Left forelimb (tissue), 1 donor: ENCODE measurements around the gene ELMO1.

Experiments used
- DNase-seq: peaks from one replicate; pipeline ENCODE4 v3.0.0-alpha.2; 2018; ENCODE audit warnings: low spot score

ELMO1 gene

DNA sequence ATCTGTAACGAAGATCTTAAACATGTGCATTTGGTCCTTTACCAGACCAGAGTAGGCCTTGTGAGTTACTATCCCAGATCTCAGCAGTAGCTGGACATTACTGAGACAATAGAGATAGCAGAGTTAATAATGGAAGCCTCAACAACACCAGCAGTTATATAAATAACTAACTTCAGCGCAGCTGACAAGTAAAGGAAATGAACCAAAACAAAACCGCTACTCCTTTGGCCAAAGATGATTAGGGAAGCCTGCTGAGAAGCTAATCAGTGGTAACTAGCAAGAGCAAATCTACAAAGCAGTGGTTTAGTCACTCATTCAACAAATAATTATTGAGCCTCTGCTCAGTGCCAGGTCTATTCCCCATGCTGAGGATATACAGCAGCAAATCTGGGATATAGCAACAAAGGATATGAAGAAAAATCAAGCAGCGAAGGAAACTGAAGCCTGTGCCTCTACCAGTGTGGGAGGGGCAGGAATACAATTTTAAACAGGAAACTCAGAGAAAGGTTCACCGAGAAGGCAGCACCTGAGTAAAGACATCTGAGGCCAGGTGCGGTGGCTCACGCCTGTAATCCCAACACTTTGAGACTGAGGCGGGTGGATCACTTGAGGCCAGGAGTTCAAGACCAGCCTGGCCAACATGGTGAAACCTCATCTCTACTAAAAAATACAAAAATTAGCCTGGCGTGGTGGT, 103.6 kb downstream of the ELMO1 start:
- no peak for DNase-seq

DNA sequence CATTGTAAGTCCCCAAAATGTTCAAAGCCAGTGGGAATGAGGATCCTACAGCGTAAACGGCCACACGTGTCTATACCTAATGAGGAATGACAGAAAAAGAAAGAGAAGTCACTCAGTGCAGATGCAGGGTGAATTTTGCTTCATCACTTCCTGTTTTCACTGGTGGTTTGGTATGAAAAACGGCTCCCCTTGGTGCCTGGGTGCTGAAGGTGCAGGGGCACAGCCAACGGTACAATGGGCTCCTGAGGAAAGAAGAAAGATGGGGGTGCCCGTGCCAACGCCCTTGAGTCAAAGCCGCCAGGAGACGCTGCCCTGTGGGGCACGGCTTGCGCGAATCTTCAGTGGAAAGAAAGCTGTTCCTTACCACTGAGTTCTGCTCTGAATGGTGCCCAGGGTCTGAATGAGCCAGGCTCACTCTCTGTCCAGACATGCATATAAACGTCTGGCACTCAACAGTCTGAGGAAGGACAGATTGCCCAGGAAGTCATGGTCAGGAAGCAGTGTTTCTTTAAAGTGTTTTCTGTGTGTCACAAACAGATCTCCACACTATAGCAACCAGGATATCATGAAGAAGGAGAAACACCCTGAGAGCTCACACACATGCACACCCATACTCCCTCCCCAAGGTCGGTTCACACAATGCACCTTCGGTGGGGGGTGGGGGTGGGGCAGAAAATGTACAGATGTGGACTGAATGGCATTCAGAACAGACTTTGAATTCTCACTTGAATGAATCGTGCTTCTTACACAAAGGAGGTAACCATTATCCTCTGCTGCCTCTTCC, 105.8 kb downstream of the ELMO1 start:
- DNase-seq = no peak

DNA sequence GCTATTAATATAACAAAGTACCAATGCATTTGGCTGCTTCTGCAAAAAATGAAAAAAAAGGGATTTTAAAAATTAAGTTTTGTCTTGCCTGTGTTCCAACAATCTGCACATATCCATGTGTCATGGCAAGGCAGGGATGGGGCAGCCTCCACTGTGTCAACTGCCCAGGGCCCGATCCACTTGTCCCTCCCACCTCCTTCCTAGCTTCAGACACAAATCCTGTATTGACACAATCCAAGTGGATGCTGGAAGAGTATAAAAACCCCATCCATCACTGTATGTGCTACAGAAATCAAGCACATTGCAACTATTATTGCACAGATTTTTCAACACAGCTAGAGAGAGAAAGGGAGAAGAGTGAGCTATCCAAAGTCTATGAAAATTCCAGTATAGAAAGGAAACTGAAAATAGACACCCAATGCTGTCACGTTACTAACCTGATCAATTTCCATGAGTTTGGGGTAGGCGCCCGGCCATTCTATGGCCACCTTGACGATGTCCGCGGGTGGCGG, 106.4 kb downstream of the ELMO1 start:
- DNase-seq = no peak

DNA sequence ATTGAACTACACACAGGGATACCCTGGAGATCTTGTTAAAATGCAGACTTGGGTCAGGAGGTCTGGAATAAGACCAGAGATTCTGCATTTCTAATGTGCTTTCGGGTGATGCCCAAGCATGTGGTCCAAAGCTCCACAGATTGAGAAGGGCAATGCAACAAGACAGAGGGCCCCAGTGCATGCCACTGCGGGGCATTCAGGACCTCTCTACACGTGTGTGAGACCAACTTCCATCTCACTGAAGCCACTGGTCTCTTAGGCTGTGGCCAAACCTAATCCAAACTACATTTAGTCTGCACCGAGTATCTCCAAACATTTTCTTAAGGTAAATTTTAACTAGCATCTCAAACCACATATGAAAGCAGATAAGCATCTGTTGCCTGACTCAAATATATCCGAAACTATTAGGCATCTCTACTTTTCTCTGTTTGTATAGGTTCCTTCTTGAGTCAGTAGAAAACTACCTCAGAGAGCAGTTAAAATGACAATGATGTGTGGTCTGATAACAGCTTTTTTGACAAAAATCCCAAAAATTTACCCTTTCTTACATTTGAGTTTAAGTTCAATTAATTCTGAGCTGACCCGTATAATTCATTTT, 107.5 kb downstream of the ELMO1 start:
- no peak for DNase-seq

DNA sequence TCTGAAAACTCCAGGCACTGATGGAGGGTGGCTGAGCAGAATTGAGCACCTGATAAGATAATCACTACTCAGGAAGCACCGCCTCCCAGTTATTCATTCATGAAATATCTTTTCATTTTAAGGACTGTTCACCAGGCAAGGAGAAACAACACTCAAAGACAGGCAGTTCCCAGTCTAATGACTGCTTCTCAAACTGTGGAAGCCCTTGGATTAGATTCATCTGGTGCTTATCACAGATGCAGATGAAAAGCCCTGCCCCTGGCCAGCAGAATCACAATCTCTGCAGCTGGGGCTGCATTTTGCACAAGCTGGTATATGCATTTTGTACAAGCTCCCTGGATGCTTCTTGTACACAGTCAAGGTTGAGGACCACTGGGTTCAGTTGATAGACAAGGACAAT, 109.7 kb downstream of the ELMO1 start:
- DNase-seq = no peak

DNA sequence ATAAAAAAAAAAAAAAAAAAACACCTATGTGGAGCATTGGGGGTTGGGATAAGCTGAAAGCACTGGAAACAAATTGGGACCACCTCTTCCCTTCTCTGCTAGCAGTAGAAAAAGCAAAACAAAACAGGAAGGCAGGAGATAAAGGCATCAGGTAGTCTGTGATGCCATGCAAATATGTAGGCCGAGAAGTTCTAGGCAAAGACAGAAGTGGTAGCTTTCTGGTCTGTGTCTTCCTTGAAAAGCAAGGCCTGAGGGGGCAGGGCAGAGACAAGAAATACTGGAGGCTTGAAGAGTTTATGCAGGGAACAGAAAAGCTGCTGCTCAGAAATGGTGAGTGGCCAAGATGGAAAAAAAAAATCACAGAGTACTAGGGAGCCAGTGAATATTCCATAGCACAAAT, 111.1 kb downstream of the ELMO1 start:
- no peak for DNase-seq

DNA sequence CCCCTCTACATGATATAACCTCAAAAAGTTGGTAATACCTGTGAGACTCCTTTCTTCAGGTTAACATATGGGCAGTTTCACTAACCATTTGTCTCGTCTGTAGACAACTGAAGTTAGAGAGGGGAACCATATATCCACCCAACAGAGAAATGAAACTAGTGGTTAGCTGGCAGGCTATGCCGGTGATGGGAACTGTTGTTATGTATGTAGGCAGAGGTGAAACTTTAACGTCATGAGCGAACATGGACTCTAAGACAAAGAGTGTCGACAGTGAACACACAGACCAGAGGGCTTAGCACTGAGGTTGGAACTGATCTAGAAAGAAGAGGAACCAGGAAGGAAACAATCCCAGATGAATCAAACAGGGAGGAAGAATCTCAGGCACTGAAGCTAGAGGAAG, 112.4 kb downstream of the ELMO1 start:
- no peak for DNase-seq

DNA sequence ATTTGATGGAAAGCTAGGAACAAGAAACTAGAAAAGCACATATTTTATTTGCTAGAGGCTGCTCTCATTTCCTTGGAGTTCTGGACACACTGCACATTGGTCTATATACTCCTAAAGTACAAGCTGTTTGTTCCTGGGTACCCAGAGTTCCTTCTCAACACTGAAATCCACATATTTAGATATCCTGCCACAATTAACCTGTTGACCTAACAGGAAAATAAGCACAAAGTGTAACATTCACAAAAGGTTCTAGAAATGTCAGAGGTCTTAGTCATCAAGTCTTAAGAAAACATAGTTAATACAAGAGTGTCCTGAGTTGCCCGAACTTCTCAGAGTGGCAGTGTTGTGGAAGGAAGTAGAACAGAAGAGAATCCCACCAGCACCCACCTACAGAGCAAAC, 115.6 kb downstream of the ELMO1 start:
- no peak for DNase-seq

DNA sequence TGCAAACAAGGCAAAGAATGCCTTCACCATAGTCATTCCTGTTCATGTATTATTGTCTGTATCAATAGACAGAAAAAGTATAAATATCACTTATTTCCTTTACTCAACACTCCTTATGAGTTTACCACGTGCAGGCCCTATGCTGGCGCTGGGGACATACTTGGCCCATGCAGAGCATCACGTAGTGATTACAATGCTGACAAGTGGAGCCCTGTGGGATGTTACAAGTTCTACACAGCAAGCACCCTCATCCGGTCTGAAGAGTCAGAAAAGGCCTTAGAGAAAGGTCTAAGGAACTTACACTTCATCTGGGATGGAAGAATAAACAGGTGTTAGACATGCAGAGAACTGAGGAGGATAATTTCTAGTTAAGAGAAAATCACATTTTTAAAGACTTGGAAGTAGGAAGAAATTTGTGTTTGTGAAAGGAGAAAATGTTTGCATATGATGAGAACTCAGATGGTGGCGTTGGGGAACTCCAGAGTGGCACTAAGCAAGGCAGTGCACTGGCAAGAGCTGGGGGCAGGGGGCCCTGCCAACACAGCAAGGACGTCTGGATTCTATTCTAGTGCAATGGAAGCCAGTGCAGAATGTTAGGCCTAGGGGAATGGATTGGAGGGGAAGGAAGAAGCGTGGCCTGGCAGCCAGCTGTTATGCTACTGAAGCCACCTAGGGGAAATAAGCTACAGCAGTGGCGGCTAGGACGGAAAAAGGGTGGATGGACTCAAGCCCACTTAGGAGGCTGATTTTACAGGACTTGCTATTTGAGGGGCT, 116.2 kb downstream of the ELMO1 start:
- DNase-seq = no peak

DNA sequence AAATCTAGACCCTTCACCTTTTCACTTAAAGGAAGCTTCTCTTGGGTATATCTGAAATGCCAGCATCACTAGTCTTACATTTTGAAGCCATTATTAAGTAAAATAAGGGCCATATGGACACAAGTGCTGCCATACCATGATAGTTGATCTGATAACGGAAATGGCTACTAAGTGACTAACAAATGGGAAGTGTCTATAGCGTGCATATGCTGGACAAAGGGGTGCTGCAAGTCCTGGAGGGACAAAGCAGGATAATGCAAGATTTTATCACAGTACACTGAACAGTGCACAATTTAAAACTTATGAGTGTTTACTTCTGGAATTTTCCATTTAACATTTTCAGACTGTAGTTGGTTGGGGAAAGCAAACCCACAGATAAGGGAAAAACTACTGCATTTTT, 117.9 kb downstream of the ELMO1 start:
- no peak for DNase-seq

DNA sequence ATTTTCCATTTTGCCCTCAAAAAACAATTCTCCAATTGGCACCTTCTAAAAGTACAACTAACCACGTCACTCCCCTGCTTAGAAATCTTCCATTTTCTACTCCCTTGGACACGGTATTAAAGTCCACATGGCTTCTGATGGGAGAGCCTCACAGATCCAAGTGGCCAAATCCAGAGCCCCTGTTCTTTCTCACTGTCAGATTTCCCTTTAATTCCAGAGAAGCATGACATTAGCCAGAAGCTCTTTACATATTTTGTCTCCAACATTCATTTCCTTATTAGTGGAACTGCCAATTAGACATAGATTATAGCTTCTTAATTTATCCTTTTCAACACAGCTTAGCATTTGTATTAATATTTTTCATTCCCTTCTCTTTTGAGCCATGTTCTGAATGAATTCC, 118.7 kb downstream of the ELMO1 start:
- no peak for DNase-seq

DNA sequence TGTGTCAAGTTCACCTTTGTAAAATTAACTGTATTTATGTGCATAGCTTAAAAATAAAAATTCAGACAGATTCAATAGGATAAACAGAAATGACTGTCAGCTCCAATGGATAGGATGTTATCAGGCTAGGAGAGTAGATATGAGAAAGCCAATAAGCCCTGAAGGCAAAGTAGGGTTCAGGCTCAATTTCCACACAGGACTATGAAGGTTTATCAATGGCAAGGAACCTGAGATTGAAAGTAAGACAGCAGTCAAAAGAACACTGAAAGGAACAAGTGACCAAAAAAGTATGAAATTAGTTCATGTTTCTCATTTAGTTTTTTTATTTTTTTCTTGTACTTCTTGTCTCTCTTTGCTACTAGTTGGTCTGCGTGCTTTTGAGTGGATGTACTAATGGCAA, 121.4 kb downstream of the ELMO1 start:
- DNase-seq = no peak

DNA sequence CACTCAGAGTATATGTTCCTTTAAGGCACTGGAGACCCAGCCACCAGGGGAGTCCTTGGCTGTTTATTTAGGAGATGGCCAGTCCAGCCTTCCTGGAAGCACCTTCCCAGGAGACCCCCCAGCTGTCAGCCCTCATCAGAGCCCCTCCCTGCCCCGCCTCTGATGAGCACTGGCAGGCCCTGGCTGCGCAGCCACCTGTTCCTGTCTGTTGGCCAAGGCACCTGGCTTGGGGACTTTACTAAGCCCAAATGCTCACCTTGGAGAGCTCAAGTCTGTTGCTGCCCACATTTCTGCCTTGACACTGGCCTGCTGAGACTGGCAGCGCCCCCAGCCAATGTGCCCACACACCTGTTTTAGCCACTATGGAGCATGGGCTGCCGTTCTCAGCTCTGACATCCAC, 124.7 kb downstream of the ELMO1 start:
- DNase-seq = no peak

DNA sequence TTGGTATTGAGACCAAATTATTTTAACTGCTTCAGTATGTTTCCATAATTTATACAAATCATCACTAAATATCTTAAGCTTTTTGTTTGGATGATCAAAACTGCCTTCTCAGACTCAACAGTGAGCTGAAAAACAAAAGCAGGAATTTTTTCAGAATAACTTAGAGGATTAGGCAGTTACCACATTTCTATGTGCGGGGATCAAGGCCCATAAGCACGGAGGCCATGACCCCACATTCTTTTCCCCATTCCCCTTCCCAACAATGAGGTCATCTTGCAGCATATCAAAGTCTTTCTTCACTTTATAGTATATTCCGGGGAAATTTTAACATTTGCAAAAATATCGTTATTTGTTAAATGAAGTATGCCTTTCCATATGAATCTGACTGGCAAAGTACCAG, 125.8 kb downstream of the ELMO1 start:
- DNase-seq = no peak

DNA sequence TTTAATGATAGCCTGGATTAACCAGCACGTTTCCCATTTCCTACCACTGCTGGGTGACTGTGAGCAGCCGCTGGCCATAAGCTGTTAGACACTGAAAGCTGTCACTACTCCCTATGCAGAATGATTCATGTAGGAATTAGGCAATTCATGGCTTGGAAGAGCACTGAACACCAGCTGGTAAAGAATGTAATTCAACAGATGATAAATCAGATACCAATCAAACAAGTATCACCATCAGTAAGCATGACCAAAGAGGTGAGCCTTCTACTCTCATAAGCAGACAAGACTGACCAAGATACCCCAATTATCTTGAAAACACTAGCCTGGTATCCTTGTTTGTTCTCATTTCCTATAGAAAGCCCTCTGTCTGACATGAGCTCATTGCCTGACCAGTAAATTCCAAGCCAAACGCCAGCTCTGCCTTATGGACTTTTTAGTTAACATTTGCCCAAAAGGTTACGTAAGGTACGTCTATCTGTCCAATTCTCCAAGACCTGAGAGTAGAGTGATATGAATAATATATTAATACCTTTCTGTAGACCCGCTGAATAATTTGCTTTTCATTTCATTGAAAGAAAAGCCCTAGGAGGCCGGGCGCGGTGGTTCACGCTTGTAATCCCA, 127.7 kb downstream of the ELMO1 start:
- DNase-seq = no peak

DNA sequence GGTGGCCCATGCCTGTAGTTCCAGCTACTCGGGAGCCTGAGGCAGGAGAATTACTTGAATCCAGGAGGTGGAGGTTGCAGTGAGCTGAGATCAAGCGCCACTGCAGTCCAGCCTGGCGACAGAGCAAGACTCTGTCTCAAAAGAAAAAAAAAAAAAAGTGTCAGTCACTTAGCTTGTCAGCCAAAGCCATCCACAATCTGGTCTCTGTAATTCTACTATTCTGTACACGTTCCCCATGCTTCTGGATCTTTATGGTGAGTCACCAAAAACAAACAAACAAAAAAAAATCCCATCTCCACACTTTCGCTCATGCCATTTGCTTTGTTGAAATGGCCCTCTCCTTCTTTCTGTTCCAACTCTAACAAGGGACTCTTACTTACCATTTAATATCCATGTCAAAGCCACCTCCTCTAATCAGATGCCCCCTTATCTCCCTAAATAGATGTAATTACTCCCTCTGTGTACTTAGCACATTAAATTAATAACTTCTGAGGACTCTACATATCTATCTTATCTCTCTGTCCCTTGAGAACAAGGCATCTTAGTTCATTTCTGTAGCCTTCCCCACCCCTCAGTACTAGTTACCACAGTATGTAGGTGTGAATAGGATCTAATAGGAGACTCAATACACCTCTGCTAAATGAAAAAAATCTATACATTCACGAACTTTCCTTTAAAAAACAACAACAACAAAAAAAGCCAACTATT, 128.4 kb downstream of the ELMO1 start:
- no peak for DNase-seq

DNA sequence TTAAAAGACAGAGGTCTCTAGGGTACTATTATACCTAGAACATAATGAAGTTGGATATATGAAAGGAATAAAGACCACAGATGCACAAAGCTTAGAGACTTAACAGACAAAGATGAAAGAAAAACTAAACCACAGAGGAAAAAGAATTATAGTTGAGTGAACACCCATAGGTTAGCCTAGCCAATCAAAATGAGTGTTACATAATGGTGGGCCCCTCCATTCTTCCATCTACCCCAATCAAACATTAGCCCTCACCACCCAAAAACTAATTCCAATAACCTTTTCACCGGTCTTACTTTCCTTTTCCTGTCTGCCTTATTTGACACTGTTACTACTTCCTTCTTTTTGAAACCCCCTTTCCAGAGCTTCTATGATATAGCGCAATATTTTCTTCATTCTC, 130.1 kb downstream of the ELMO1 start:
- no peak for DNase-seq

DNA sequence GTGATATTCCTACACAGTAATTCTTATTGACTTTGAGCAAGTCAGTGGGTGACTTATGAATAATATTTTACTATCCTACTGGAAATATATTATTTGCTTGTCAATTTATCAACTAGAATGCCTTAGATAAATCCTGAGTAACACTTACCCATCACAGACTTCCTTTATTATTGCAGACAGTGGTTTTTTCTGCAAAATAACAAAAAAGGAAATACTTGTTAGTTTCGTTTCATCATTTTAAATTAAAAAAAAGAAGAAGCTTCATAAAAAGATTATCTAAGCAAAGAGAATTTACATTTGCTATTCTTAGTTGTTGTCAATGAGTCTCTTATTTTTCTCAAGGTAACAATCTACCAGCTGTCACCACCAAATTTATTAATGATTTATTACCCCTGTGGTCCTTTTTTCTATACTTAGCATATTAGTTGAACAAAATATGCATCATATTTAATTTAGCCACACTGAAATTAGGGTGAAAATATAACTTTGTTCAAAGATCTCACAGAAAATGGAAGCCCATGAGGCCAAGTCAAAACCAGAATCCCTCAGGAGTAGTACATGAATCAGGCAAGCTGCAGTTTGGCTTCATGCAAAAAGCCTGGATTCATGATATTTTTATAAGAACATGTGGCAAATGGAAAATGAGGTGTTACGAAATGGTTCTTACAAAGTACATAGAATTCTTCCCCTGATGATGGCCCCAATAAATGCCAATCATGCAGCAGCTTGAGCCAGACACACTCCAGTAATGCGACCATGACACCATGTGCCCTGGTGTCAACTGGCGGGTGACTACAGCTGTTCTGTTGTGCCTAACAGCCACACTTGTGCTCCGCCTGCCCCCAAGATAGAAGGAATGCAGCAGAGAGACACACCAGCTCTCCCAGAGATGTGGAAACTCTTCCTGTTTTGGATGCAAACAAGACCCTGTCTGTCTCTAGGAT, 132.6 kb downstream of the ELMO1 start:
- DNase-seq = peak; percentile 68

DNA sequence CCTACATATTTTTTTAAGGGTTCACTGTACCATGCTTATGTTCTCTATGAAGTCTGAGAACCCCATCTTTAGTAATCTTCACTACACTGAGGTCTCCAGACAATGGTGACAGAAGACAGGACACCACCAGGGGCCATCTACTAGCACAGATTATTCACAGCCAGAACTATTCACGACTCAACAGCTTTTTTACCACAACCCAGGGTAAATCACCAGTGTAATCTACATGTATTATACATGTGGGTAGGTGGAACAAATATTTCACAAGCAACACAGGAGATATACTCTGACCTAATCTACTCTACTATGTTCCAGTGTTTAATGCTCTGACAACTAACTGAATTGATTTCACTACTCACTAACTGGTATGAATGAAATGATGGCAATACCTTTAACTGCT, 136.1 kb downstream of the ELMO1 start:
- DNase-seq = no peak

DNA sequence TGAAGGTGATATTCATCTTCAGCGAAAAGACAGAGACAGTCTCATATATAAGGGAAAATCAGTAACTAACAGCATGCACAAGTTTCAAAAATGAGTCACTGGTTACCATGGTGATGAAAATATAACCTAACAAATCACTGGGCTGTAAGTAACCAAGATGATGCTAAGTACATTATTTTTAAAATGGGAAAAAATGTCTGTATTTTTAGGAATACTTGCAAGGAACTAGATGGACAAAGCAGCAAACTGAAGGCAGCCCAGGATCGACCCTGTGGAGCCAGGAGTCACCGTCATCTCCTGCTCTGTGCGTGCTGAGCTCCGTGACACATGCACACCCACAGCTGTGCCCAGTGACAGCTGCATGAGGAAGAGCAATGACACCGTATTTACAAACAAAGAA, 137.3 kb downstream of the ELMO1 start:
- DNase-seq = no peak
